PC-9 (cell line): ENCODE measurements around the gene TLCD3A. TPM values are rescaled to one million over a fixed set of nuclear protein-coding genes. Genes with fewer than 3 reads are reported as not detected.

ENCODE experiments used
- BruUV-seq: library from RNA; stranded (reverse); fragments of 400-500 nt; replicated peaks from 2 replicates; lab custom pipeline; 2021; lab: Mats Ljungman, UMichigan
- CTCF ChIA-PET: fragments of 300-600 bp; sonication (Branson Sonifier 250); formaldehyde crosslinking; loops from one replicate; lab custom pipeline; 2022; ENCODE audit warnings: antibody characterized with exemption; lab: Charles Lee
- POLR2A ChIA-PET: fragments of 300-600 bp; sonication (Branson Sonifier 250); formaldehyde crosslinking; loops from one replicate; lab custom pipeline; 2022; ENCODE audit warnings: antibody characterized with exemption; ENCODE audit not compliant: unreplicated experiment; lab: Charles Lee
- DNase-seq, 2 experiments: peaks; one replicate each; pipeline versions ENCODE4 v3.0.0 to v3.0.0-alpha.2; 2015 to 2022; ENCODE audit warnings: mixed read lengths in 1 of 2
- H2AFZ ChIP-seq: fragments of 200-600 bp; sonication (generic); 2 replicates; pipeline ENCODE4 v1.8.1; 2017; ENCODE audit warnings: antibody characterized with exemption
- H3F3A ChIP-seq: fragments of 200-600 bp; sonication (generic); 2 replicates; pipeline ENCODE4 v1.8.1; 2017; ENCODE audit warnings: antibody characterized with exemption, mild to moderate bottlenecking, low read depth; ENCODE audit not compliant: insufficient read depth
- H3K27ac ChIP-seq: fragments of 200-600 bp; sonication (generic); 2 replicates; pipeline ENCODE4 v1.6.1; 2016; ENCODE audit warnings: mixed run types
- H3K27me3 ChIP-seq: fragments of 200-600 bp; sonication (generic); 2 replicates; pipeline ENCODE4 v1.6.1; 2016; ENCODE audit warnings: low read depth, mixed run types; ENCODE audit not compliant: insufficient read depth
- H3K36me3 ChIP-seq: fragments of 200-600 bp; sonication (generic); 2 replicates; pipeline ENCODE4 v1.6.1; 2016; ENCODE audit warnings: low read depth, mixed run types
- H3K4me1 ChIP-seq: fragments of 200-600 bp; sonication (generic); replicated peaks from 2 replicates; pipeline ENCODE4 v1.6.1; 2016; ENCODE audit warnings: mixed run types; ENCODE audit not compliant: insufficient read depth
- H3K4me2 ChIP-seq: fragments of 200-600 bp; sonication (generic); 2 replicates; pipeline ENCODE4 v1.6.1; 2017; ENCODE audit warnings: mixed run types
- H3K4me3 ChIP-seq: fragments of 200-600 bp; sonication (generic); 2 replicates; pipeline ENCODE4 v1.6.1; 2016; ENCODE audit warnings: mixed run types
- H3K79me2 ChIP-seq: fragments of 200-600 bp; sonication (generic); 2 replicates; pipeline ENCODE4 v1.6.1; 2017; ENCODE audit warnings: low read depth, mixed run types
- H3K9me2 ChIP-seq: fragments of 200-600 bp; sonication (generic); 2 replicates; pipeline ENCODE4 v1.8.1; 2017; ENCODE audit warnings: mild to moderate bottlenecking; ENCODE audit not compliant: insufficient read depth
- H3K9me3 ChIP-seq: fragments of 200-600 bp; sonication (generic); 2 replicates; pipeline ENCODE4 v1.8.1; 2016; ENCODE audit warnings: low read depth; ENCODE audit not compliant: insufficient read depth
- H4K20me1 ChIP-seq: fragments of 200-600 bp; sonication (generic); 2 replicates; pipeline ENCODE4 v1.8.1; 2017; ENCODE audit not compliant: insufficient read depth
- CTCF ChIP-seq: fragments of 200-600 bp; sonication (generic); conservative IDR thresholded peaks from 2 replicates; pipeline ENCODE4 v1.6.1; 2017; ENCODE audit warnings: mixed run types, antibody characterized with exemption, mild to moderate bottlenecking, moderate library complexity
- EZH2 ChIP-seq: fragments of 200-600 bp; sonication (generic); IDR thresholded peaks from 2 replicates; pipeline ENCODE4 v1.8.0; 2017; ENCODE audit warnings: antibody characterized with exemption, low read depth
- intact Hi-C: fragments of 100-400 bp; cut with micrococcal nuclease; formaldehyde crosslinking; loops from one replicate; pipeline ENCODE4 v1.10.0; 2022; ENCODE audit not compliant: unreplicated experiment
- total RNA-seq: library from RNA; stranded (reverse); gene quantifications from 2 replicates; pipeline ENCODE4 v1.2.3, GENCODE V29; 2021

TLCD3A gene
- total RNA-seq, 1 experiment from 2014 or later, result 13.4 TPM

- POLR2A ChIA-PET, result no interaction called here
Measured at GRCh38 chr17:703081-703875, 29.1 kb upstream of the TLCD3A start.

GRCh38 chr17:704111-704864, 28.1 kb upstream of the TLCD3A start:
- H3K4me1 ChIP-seq, result no peaks in the 10 kb centered on the region
- TF ChIP-seq EZH2 (no peak), CTCF (no peak)
- H3K4me2 ChIP-seq, result no peak overlapping the region
- H3K9me3 ChIP-seq, result no peaks in the 10 kb centered on the region
- ChIA-PET POLR2A (no interaction called here), CTCF (no interaction called here)
- H3K9me2 ChIP-seq, result no peaks in the 10 kb centered on the region
- peaks cover 37% of the 10 kb centered on the region for H4K20me1 ChIP-seq
- 0 out of 2 replicates have a peak, but pooled peaks cover 3% of the 10 kb centered on the region for H3F3A ChIP-seq
- no peak for DNase-seq
- H3K36me3 ChIP-seq, result peaks cover 5% of the 10 kb centered on the region; the same call in 1 of the 2 replicates
- no TSS peak for BruUV-seq
- H3K27me3 ChIP-seq, result no peaks in the 10 kb centered on the region
- no peak overlapping the region for H2AFZ ChIP-seq
- no peak overlapping the region for H3K27ac ChIP-seq
- H3K4me3 ChIP-seq, result no peak overlapping the region
- intact Hi-C loops, result no loop called here
- H3K79me2 ChIP-seq, result peaks cover 4% of the 10 kb centered on the region; the same call in 1 of the 2 replicates

More at GRCh38 chr17:703081-703875, 29.1 kb upstream of the TLCD3A start:
- Histone ChIP-seq H3K79me2 (peaks cover 6% of the 10 kb centered on the region; the same call in 1 of the 2 replicates), H2AFZ (no peak overlapping the region), H3K9me2 (no peaks in the 10 kb centered on the region), H3K27ac (no peak overlapping the region), H3K36me3 (peaks cover 6% of the 10 kb centered on the region; the same call in 1 of the 2 replicates), H3K9me3 (no peaks in the 10 kb centered on the region), H3K4me1 (no peaks in the 10 kb centered on the region), H3K27me3 (no peaks in the 10 kb centered on the region), H3F3A (0 out of 2 replicates have a peak, but pooled peaks cover 3% of the 10 kb centered on the region), H4K20me1 (peaks cover 34% of the 10 kb centered on the region), H3K4me2 (no peak overlapping the region), H3K4me3 (no peak overlapping the region)
- intact Hi-C loops, result no loop called here
- BruUV-seq, result no TSS peak
- no peak for DNase-seq
- CTCF ChIA-PET, result interaction anchor here (0.6 kb wide), 3 partner anchors 58 to 285 kb away, joined by 3 to 15 read pairs (median 6); no protein-coding TSS in a partner anchor
- TF ChIP-seq EZH2 (no peak), CTCF (no peak)

- Histone ChIP-seq H3K4me2 (no peak overlapping the region), H3K4me3 (no peak overlapping the region), H3K9me2 (no peaks in the 10 kb centered on the region), H3K9me3 (no peaks in the 10 kb centered on the region), H3F3A (0 out of 2 replicates have a peak, but pooled peaks cover 3% of the 10 kb centered on the region), H4K20me1 (peaks cover 32% of the 10 kb centered on the region), H3K27me3 (no peaks in the 10 kb centered on the region), H3K36me3 (peaks cover 3% of the 10 kb centered on the region; the same call in 1 of the 2 replicates), H3K27ac (no peak overlapping the region), H3K79me2 (no peaks in the 10 kb centered on the region), H3K4me1 (no peaks in the 10 kb centered on the region), H2AFZ (no peak overlapping the region)
- CTCF ChIA-PET, result interaction anchor here (0.6 kb wide), 1 partner anchor 62 kb away, joined by 3 read pairs; no protein-coding TSS in a partner anchor
- no peak for DNase-seq
- POLR2A ChIA-PET, result no interaction called here
- TF ChIP-seq CTCF (no peak), EZH2 (no peak)
- intact Hi-C loops, result no loop called here
- no TSS peak for BruUV-seq
Measured at GRCh38 chr17:705011-705410, 27.4 kb upstream of the TLCD3A start.
